Ammon's horn (tissue), 1 donor: ENCODE data around the gene TCAF1.
"Not testable (repeated sequence)": the region's sequence is repeated elsewhere in the genome, so short reads cannot be mapped to it uniquely, and the experiment has no call there.

Experiments used
- DNase-seq: peaks from one replicate; pipeline ENCODE4 v3.0.0-alpha.2; 2016; ENCODE audit warnings: low spot score

The TCAF1 gene

DNA sequence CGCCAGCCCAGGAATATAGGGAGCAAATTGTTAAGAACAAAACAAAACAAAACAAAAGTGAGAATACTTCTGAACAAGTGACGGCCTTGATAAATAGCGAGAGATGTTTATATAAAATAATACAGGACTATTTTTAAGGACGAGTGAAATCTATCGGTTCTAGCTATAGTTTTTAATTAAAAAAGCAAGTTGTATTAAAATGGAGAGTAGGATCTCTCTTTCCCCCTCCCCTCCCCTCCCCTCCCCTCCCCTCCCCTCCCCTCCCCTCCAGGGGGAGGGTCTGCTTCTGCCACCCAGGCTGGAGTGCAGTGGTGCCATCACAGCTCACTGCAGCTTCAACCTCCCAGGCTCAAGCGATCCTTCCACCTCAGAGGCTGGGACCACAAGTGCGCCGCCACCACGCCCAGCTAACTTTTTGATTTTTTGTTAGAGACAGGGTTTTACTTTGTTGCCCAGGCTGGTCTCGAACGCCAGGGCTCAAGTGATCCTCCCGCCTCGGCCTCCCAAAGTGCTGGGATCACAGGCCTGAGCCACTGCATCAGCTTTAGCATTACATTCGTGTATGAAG is 440 bp upstream of the TCAF1 start:
- no peak for DNase-seq

DNA sequence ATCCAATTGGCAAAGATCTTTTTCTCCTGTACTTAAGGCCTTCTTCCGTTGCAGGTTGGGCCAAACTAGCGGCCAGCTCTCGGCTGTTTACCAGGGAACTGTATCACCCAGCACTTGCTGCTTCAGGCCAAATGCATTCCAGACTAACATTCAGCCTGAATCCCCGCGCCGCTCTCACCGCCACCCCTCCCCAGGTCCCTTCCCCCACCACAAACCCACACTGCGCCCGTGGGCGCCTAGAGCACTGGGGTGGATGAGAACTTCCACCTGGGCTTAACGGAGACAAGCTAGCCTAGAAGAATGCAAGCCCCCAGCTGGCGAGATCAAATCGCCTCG is 676 bp downstream of the TCAF1 start:
- DNase-seq = peak; percentile 45

DNA sequence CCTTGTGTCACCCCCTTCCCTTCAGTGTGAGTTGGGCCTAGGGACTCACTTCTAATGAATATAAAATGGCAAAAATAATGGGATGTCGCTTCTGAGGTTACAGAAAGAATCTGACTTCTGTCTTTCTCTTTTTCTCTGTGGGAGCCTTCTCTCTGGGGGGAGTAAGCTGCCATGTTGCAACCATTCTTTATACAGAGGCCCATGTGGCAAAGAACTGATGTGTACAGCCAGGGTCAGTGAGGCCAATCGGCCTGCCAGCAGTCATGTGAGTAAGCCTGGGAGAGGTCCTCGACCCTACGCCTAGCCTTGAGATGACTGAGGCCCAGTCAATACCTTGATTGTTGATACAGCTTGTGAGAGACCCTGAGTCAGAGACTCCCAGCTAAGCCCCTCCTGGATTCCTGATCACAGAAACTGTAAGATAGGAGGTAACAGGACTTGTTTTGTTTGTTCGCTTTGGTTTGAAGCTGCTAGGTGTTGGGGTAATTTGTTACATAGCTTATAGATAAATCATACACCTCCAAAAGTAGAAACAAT is 1.7 kb downstream of the TCAF1 start:
- no peak for DNase-seq

DNA sequence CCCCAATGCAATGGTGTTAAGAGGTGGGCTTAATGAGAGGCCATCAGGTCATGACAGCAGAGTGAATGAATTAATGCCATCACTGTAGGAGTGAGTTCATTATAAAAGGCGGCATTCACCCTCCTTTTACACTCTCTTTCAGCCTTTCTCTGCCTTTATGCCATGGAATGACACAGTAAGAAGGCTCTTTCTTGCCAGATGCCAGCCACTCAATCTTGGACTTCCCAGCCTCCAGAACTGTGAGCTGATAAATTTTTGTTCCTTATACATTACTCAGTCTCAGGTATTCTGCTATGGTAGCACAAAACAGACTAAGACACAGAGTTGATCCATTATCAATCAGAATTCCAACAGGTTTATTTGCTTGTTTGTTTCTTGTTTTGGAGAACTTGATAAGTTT is 3.2 kb downstream of the TCAF1 start:
- no peak for DNase-seq

DNA sequence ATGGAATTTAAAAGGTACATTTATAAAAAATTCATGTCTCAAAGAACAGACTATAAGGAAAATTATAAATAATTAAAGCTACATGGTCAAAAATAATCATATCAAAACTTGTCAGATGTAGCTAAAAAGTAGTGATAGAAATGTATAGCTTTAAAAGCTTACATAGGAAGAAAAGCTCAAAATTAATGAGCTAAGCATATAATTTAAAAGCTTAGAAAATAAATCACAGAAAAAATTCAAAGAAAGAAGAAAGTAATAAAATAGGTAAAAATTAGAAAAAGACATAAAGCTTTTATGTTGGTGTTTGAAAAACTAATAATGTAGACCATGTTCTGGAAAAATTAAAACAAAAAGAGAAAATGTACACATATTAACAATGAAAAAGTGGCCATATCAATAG is 5.3 kb downstream of the TCAF1 start:
- no peak for DNase-seq

DNA sequence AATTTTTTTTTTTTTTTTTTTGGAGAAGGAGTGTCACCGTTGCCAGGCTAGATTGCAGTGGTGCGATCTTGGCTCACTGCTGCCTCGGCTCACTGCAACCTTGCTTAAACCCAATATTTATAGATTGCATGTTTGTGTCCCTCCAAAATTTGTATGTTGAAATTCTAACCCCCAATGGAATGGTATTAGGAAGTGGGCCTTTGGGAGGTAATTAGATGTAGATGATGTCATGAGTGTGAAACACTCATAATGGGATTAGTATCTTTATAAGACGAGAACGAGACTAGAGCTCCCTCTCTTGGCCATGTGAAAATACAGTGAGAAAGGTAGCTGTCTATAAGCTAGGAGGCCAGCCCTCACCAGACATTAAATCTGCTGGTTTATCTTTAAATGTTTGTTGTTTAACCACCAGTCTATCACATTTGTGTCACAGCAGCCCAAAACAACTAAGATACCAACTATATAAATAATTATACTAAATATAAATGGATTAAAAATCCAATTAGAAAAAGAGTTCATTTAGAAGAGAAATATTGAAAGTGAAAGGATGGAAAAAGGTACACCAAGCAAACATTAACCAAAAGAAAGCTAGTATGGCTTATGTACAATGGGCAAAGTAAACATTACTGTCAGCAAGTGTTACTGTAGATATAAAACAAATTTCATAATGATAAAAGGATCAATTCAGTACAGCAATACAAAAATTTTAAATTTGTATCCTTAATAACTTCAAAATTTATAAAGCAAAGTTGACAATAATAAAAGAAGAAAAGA is 9.3 kb downstream of the TCAF1 start:
- no peak for DNase-seq

DNA sequence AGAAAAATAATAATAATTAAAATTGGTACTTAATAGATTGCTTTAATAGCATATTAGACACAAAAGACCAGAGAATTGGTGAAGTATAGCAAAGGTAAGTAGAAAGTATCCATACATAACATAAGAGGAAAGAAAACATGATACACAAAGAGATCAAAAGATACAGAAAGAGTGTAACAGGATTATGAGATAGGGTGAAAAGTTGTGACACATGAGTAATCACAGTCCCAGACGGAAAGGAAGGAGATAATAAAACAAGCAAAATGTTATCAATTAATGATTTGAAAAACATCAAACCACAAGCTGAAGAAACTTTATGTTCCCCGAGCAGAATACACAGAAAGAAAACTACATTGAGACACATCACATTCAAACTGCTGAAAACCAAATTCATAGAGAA is 10.5 kb downstream of the TCAF1 start:
- no peak for DNase-seq

DNA sequence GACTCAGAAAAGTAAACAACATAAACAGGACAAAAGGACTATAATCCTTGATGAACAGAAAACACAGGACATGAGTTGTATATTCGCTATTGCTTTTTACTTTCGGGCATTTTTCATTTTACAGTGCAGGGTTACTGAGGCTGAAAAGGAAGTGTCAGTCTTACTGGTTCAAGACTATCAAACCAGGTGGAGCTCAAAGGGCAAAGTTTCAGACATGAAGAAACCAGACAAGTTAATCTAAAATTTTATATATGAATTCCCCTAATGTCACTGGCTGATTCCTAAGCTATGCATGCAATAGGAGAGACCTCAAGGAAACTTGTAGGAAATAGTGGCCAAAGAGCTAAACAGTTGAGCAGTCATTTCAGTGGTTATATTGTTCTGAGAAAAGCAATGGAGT is 11.4 kb downstream of the TCAF1 start:
- no peak for DNase-seq

DNA sequence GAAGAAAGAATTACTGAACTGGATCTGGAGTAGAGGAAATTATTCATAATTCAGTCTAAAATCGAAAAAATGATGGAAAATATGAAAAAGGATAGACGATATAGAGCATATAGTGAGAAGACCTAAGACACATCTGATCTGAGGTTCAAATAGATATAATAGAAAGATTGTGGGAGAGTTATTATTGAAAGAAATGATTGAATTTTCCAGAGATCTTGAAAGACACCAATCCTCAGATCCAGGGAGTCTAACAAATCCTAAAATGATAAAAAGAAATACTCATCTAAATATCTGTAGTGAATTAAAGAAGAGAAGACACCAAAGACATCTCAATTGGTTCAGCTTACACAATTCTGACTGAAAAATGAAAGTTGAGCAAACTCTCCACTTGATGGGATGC is 12.9 kb downstream of the TCAF1 start:
- DNase-seq = no peak

DNA sequence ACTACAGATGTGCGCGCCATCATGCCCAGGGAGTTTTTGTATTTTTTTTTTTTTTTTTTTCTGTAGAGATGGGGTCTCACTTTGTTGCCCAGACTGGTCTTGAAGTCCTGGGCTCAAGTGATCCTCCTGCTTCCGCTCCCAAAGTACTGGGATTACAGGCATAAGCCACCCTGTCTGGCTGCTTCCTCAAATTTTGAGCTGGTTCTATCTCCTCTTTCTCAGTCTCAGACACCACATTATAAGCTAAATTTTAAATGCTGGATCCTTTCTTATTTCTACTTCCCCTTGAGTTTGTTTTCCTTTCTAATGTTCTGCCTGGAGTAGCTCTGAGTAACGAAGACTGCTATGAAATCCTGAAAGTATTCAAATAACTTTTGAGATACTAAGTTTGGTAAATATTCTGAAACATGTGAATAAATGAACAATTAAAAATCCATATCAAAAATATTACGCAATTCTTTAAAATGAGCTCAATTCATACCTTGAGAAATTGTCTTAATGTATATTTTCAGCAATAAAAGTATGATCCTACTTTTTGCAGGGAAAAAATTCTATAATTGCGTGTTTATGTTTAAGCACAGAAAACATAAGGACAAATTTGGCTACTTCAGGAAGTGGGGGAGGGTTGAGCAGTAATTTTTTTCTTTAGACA is 15.0 kb downstream of the TCAF1 start:
- no peak for DNase-seq

DNA sequence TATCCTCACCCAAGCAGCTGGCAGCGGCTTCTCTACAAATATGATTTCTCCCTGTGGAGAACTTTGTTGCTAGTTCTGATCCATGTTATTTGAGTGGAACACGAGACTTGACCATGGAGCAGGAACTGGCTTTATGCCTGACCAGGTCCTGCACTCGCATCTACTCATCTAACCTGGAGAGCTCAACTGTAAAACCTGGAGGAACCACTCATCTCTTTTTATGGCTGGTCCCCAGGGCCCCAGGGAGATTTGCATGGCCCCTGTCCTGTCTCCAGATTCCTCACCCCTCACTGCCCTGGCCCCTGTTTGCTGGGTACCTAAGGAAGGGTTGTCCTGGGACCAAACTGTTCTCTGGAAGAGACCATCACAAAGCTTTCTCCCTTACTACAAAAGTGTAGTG is 16.0 kb downstream of the TCAF1 start:
- no peak for DNase-seq

DNA sequence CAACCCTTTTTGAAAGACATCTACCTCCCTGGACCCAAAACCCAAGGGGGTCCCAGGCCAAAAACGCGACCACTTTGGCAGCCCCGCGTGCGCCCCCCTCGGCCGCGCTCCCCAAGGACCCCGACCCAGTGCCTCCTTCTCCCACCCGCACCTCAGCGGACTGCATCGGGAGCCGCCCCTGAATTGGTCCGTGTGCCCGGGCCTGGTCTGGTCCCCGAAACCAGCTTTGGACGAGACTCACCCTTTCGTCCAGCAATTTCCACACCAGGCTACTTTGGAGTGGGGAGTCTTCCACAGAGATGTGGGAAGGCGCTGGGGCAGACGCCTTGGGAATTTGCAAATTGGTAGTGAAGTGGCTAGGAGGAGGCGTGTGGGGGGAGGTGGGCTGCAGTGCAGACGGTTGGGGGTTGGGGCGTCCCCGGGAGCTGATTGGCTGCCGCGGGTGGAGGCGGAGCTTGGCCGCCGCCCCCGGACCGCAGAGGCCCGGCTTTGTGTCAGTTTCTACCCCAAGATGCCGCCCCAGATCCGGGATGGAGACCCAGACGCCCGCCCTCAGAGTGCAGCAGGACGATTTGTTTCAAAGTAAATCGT is 16.9 kb downstream of the TCAF1 start:
- DNase-seq = peak; percentile 93

DNA sequence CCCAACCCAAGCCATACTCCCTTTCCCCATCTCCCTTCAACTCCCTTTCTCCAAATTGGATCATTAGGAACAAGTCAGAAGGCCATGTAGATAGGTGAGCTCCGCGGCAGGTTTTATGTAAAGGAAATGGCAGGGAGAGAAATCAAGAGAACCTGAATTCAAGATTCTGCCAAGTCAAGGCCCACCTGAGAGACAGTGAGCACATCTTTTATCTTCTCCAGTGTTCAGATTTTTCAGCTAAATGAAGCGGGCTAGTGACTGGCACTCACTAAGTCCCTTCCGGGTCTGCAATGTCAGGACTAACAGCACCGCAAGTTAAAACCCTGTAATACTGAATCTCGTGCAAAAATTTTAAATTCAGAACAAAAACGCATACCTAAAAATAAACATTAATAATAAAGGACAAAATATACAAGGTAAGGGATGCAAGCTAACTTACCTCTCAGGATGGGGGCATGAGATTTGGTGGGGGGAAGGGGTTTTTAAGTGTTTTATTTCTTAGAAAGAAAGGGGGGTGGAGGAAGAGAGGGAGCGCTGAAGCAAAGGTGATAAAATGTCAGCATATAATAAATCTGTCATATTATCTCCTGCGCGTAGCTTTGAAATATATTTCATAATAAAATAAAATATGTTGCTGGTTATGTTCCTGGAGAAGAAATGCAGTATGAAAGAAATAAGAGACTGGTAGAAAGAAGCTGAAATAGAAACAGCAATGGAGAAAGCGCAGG is 17.6 kb downstream of the TCAF1 start:
- DNase-seq = no peak

DNA sequence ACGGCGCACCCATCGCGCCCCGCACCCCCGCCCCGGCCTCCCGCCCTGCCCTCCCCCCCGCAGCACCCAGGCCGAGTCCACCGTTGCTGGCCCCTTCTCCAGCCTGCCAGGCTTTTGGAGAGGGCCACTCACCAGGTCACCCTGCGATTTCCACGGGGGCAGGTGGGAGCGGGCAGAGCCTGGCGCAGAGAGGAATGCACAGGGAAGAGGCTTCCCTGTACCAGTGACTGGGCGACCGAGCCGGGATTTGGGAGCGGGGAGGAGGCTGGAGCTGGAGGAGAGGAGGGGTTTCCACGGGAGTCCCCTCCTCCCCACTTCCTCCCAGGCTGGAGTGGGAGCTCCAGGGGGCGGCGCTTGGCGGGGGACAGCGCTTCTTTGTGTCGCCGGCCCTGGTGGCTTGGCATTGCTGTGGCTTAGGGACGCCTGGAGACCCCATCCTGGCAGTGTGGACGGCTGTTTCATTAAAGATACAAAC is 19.3 kb downstream of the TCAF1 start:
- DNase-seq = peak; percentile 91

DNA sequence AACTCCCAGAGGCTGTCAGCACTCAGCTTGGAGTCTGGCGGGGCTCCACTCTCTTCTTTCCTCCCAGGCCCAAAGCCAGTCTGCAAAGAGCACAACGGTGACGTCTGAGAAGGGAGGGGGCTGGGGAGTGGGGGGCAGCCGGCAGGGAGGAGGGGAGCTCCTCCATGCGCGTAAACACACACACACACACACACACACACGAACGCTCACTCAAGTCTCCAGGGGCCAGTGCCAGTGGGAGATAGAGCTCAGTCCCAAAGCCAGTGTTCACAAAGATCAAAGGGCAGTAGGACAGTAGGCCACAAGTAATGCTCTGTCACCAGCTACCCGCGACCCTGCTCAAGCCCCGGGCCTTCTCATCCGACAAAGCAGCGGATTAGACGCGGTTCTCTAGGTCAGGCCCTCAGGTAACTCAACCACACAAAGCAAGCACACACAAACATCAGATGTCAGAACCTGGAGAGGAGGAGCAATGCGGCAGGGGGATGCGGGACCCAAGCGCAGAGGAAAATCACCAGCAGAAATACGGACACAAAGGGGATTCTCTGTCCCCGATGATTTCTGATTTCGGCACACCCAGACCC is 19.9 kb downstream of the TCAF1 start:
- peak; percentile 91 for DNase-seq

DNA sequence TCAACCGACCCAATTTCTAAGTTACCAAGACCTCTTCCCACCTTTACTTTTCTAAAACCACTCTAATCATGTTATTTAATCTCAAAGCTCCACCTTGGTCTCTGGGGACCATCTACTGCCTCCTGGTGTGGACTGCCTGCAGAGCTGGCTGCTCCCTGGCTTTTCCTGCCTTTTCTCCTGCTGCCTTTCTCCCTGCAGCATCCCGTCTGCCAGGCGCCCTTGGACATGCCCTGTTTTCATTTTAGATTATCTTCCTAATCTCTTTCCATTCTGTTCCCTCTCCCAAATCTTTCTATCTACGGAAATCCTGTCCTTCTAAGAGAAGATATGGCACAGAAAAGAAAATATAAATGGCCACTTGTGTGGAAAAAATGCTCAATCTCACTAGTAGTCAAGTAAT is 23.1 kb downstream of the TCAF1 start:
- DNase-seq = no peak

DNA sequence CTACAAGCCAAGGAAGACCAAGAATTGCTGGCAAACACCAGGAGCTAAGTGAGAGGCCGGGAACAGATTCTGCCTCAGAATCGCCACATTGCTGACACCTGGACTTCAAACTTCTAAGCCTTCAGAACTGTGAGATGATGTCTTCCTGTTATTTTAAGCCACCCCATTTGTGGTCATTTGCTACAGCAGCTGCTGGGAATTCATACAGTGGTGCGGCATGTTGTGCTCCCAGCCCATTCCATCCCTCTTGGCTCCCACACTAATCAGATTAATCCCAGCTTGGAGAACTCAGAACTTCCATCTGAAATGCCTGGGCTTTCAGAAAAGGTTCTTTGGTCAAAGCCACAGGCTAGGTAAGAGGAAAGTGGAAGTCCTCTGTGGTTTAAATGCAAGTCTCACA is 24.9 kb downstream of the TCAF1 start:
- DNase-seq = no peak

DNA sequence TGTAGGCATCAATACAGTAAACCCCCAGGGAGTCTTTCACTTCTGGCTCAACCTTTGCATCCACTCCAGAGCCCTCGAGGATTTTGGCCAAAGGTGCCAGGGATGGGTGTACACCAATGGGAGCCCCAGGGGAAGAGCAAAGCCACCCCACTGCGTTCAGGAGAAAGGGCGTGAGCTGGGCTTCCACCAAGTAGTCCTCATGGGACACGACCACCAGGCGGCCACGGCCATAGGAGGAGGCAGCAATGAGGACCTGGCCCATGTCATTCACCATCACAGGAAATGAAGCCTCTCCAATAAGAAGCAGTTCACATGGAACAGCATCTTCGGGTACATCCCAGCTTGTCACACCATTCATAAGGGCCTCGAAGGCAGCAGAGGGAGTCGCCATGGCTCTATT is 25.8 kb downstream of the TCAF1 start:
- DNase-seq = no peak

DNA sequence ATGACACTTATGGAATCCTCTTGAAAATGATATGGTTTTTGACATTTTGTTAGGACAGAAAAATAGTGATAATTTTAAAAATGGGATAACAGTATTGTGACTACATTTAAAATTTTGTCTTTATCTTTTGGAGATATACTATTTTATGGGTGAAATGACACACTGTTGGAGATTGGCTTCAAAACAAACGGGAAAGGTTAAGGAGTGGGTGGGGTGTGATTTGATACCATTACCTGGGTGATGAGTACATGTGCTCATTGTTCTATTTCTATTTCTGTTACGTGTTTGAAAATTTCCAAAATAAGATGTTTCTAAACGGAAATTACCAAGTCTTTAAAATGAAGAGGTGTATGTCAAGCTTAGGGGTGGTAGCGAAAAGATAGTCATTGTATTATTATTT is 28.7 kb downstream of the TCAF1 start:
- not testable (repeated sequence) for DNase-seq

DNA sequence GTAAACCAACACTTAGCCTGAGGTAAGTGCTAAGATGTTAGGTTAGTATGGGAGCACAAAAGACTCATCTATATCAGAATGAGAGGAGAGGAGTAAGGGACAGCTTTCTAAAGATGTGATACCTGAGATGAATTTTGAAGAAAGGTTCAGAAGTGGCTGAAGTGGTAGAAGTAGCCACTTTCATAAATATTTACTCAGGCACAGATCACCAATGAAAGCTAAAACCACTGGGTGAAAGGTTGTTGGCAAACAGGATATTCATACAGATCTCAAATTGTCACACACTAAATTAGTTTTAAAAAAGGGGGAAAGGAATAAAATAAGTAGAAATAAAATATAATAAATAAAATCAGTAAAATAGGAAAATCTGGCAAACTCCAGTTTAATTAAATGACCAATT is 30.4 kb downstream of the TCAF1 start:
- DNase-seq = not testable (repeated sequence)

DNA sequence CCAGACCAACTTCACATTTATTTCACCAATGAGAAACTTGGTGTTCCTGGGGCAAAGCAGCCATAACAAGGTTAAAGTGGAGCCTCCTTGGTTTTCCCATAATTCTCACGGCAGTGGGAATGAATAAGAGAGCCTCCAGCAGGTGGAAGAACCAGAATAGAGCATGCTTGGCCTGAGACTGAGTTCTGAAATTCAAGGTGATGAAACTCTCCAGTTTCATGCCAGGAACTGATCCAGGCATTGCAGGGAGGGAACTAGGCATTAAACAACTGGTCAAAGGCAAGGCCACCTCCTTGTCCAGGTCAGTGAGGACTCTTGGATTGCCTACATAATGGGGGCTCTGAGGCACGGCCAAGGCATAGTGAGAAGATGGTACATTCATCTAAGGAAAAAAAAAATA is 44.0 kb downstream of the TCAF1 start:
- not testable (repeated sequence) for DNase-seq

DNA sequence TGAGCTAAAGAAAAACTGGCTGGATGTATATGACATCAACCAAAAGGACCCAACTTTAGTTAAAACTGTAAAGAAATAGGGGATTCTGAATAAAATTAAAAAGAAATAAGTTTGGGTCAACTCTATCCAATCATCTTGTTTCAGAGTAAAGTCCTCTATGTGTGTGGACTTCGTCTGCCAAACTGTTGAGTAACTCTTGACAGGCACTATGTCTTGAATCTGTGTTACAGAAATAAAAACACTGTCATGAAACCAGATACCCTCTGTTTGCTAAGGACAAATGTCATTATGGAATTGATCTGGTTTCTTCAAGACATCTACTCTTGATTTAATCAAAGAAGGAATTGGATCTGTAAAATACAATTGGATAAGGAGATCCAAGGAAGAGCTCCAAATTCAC is 46.5 kb downstream of the TCAF1 start:
- not testable (repeated sequence) for DNase-seq
